Mesothelial cell of epicardium (in vitro differentiated cells): ENCODE results near the gene BRME1. TPM values are rescaled to one million over a fixed set of nuclear protein-coding genes. Genes with fewer than 3 reads are reported as not detected.

Experiments used
- DNase-seq, 2 experiments: peaks; one replicate each; pipeline ENCODE4 v3.0.0; 2021; ENCODE audit warnings: low spot score in 2 of 2; ENCODE audit not compliant: unreplicated experiment in 2 of 2
- H3K27ac Mint-ChIP-seq: 2 replicates; pipeline ENCODE4 v1.8.0; 2021; ENCODE audit warnings: mixed read lengths
- H3K27me3 Mint-ChIP-seq: 2 replicates; pipeline ENCODE4 v1.8.0; 2021; ENCODE audit warnings: low read depth, mixed read lengths
- H3K36me3 Mint-ChIP-seq: 2 replicates; pipeline ENCODE4 v1.8.0; 2021; ENCODE audit warnings: mixed read lengths
- H3K4me1 Mint-ChIP-seq: 2 replicates; pipeline ENCODE4 v1.8.0; 2021; ENCODE audit warnings: mixed read lengths
- H3K4me3 Mint-ChIP-seq: 2 replicates; pipeline ENCODE4 v1.8.0; 2021; ENCODE audit warnings: mild to moderate bottlenecking, moderate library complexity, mixed read lengths
- H3K9me3 Mint-ChIP-seq: 2 replicates; pipeline ENCODE4 v1.8.0; 2021; ENCODE audit warnings: mixed read lengths
- total RNA-seq: library from RNA; stranded (reverse); gene quantifications from 3 replicates; pipeline ENCODE4 v1.2.1, GENCODE V29; 2021
- TF ChIP-seq, protein P1 (sequence below): fragments of 200-600 bp; sonication (generic); IDR thresholded peaks from one replicate; pipeline ENCODE4 v1.5.0; 2021; ENCODE audit warnings: antibody characterized with exemption; ENCODE audit not compliant: unreplicated experiment

The BRME1 gene
- total RNA-seq, 1 donor from 2014 or later: 6.3 TPM

DNA sequence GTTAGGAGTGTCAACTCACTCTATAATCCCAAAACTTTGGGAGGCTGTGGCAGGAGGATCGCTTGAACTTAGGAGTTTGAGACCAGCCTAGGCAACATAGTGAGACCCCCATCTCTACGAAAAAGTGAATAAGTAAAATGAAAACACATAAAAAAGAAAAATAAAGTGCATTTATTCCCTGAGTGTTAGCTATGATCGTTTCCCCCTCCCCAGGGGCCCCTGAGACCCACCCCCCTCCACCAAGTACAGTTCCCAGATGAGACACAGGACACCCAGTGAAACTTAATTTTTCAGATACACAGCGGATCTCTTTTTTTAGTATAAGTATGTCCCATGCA is 57.6 kb downstream of the BRME1 start:
- Mint-ChIP-seq H3K27me3 (no peaks in the 10 kb centered on the region), H3K4me3 (no peak overlapping the region), H3K4me1 (peaks cover 44% of the 10 kb centered on the region), H3K36me3 (no peaks in the 10 kb centered on the region), H3K9me3 (no peaks in the 10 kb centered on the region), H3K27ac (peak overlapping the region; percentile 93)
- TF ChIP-seq, protein P1, sequence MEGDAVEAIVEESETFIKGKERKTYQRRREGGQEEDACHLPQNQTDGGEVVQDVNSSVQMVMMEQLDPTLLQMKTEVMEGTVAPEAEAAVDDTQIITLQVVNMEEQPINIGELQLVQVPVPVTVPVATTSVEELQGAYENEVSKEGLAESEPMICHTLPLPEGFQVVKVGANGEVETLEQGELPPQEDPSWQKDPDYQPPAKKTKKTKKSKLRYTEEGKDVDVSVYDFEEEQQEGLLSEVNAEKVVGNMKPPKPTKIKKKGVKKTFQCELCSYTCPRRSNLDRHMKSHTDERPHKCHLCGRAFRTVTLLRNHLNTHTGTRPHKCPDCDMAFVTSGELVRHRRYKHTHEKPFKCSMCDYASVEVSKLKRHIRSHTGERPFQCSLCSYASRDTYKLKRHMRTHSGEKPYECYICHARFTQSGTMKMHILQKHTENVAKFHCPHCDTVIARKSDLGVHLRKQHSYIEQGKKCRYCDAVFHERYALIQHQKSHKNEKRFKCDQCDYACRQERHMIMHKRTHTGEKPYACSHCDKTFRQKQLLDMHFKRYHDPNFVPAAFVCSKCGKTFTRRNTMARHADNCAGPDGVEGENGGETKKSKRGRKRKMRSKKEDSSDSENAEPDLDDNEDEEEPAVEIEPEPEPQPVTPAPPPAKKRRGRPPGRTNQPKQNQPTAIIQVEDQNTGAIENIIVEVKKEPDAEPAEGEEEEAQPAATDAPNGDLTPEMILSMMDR: no peak
- no peak for DNase-seq

- peak overlapping the region; percentile 100 for H3K27ac Mint-ChIP-seq
- no peaks in the 10 kb centered on the region for H3K36me3 Mint-ChIP-seq
- TF ChIP-seq, protein P1: peak; percentile 10
These were observed 58.2 kb downstream of the BRME1 start for GRCh38 chr19:13847407-13848339.

DNA sequence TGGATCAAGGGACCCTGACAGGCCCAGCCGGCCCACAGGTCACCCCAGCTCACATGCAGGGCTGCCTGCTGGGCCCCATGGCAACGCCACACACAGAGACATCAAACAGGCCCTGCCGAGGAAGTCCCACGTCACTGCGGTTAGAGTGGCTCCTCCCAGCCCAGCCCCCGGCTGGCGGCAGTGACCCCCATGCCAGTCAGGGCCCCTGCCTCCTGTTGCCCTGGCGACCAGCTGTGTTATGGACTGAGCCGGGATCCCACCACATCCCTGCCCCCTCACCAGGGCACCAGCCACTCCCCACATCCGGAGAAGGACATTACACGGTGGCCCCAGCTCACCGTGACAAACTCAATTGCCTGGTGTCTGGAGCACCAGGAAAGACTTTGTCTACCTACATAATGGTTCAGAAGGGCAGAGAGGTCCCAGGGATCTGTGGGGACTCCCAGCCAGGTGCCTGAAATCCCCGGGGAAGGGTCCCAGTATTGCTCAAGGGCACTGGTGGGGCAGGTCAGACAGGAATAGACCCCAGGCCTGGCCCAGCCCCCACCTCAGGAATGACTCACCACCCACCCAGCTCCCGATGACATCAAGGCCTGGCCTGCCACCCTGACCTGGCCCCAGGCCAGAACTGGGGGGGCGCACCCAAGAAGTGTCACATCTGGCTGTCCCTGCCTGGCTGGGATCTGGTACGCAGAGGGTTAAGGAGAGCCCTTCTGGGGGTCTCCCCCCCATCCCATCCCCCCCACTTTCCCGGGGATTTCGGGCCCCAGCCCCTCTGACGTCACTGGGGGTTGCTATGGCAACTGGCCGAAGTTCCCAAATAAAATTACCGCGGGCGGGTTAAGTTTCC is 59.1 kb downstream of the BRME1 start:
- TF ChIP-seq, protein P1: no peak
- Mint-ChIP-seq H3K4me3 (peak overlapping the region; percentile 50), H3K9me3 (no peaks in the 10 kb centered on the region), H3K27me3 (no peaks in the 10 kb centered on the region), H3K4me1 (peaks cover 48% of the 10 kb centered on the region), H3K36me3 (no peaks in the 10 kb centered on the region), H3K27ac (peak overlapping the region; percentile 100)
- peak; percentile 90 to 96 for DNase-seq

More at GRCh38 chr19:13847407-13848339, 58.2 kb downstream of the BRME1 start:
- Mint-ChIP-seq H3K4me1 (peaks cover 46% of the 10 kb centered on the region), H3K4me3 (peak overlapping the region; percentile 50), H3K27me3 (no peaks in the 10 kb centered on the region), H3K9me3 (no peaks in the 10 kb centered on the region)
- DNase-seq: peak; percentile 88 to 90

- peaks cover 54% of the 10 kb centered on the region for H3K4me1 Mint-ChIP-seq
- no peaks in the 10 kb centered on the region for H3K27me3 Mint-ChIP-seq
- H3K36me3 Mint-ChIP-seq: no peaks in the 10 kb centered on the region
- H3K27ac Mint-ChIP-seq: peak overlapping the region; percentile 94
- DNase-seq: no peak
- no peaks in the 10 kb centered on the region for H3K9me3 Mint-ChIP-seq
- peak overlapping the region; percentile 88 for H3K4me3 Mint-ChIP-seq
- TF ChIP-seq, protein P1: no peak
These were observed 61.7 kb downstream of the BRME1 start for GRCh38 chr19:13844130-13844631.

DNA sequence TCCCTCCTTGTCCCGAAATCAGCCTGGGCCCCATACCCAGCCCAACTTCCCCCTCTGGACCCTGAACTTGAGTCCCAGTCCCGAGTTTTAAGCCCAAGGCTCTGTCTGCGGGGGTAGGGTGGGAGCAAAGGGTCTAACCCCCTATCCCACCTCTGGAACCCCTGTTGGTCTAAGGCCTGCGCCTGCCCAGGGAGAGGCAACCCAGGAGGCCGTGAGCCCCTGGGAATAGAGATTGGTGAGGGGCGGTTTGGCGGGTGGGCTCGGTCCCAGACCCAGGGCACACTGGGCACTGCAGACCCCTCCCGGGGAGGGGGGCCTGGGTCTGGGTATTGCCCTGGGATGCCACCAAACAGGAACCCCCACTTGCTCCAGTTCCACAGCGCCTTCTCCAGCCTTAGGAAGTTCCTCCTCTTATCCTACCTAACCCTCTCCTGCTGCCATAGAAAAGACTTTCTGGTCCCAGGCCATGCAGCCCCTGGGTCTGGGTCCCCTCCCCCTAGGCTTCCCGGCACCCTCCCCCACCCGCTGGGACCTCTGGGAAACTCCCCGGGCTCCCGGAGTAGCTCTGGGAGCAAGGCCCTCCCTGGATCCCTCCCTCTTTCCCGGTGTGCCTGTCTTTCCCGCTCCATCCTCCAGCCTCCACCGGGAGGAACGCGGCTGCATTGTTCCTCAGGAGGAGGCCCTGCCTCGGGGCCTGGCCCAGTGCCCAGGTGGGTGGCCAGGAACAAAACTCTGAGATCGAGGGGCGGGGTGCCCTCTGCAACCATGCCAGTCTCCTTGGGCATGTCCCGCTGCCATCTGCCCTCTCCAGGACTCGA is 62.6 kb downstream of the BRME1 start:
- no peaks in the 10 kb centered on the region for H3K36me3 Mint-ChIP-seq
- H3K9me3 Mint-ChIP-seq: no peaks in the 10 kb centered on the region
- H3K27me3 Mint-ChIP-seq: no peaks in the 10 kb centered on the region
- peak overlapping the region; percentile 88 for H3K4me3 Mint-ChIP-seq
- H3K27ac Mint-ChIP-seq: peak overlapping the region; percentile 94
- peaks cover 48% of the 10 kb centered on the region for H3K4me1 Mint-ChIP-seq
- DNase-seq: peak in 1 of 2 experiments; percentile 67
- TF ChIP-seq, protein P1: no peak
